Activated naive CD4-positive, alpha-beta T cell treated with anti-CD3 and anti-CD28 coated beads, Interleukin-2, amount 10 ng/mL, durations not matched to agents 7 days and 5 days (primary cell): ENCODE data around the gene STEAP4.
"Not testable (repeated sequence)": the region's sequence is repeated elsewhere in the genome, so short reads cannot be mapped to it uniquely, and the experiment has no call there.

Experiments
- CTCF ChIA-PET: fragments of 350-600 bp; sonication (Branson Sonifier 250); formaldehyde crosslinking; loops from one replicate; lab custom pipeline; 2021; ENCODE audit warnings: antibody characterized with exemption; lab: Charles Lee
- DNase-seq: peaks from one replicate; pipeline ENCODE4 v3.0.0-alpha.2; 2020
- H3K27ac Mint-ChIP-seq: one replicate; pipeline ENCODE4 v1.8.0; 2021; ENCODE audit warnings: mild to moderate bottlenecking, moderate library complexity, mixed read lengths
- H3K27me3 Mint-ChIP-seq: one replicate; pipeline ENCODE4 v1.8.0; 2021; ENCODE audit warnings: mild to moderate bottlenecking, mixed read lengths
- H3K36me3 Mint-ChIP-seq: one replicate; pipeline ENCODE4 v1.8.0; 2021; ENCODE audit warnings: mixed read lengths
- H3K4me1 Mint-ChIP-seq: one replicate; pipeline ENCODE4 v1.8.0; 2021; ENCODE audit warnings: mixed read lengths
- H3K4me3 Mint-ChIP-seq: one replicate; pipeline ENCODE4 v1.8.0; 2021; ENCODE audit warnings: mild to moderate bottlenecking, moderate library complexity, mixed read lengths
- H3K9me3 Mint-ChIP-seq: one replicate; pipeline ENCODE4 v1.8.0; 2021; ENCODE audit warnings: mixed read lengths

STEAP4 gene

DNA sequence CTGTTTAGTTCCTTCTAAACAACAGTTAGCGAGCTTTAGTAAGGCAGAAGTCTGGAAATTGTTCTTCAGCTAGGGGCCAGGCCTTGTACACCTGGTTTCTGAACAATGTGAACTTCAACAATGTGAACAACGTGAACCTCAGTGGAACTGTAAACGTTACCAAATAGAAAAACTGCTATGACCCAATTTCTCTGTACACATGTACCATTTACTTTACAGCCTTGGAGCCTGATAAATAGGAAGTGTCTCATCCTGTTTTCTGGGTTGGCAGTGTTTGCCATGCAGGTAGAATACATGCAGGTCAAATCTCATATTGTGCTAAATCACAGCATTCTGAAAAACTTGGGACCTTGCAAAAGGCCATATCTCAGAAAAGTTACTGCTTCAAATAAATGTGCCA is 1.6 kb downstream of the STEAP4 start:
- Mint-ChIP-seq H3K4me3 (no peak overlapping the region), H3K27ac (no peak overlapping the region), H3K4me1 (peaks cover 5% of the 10 kb centered on the region), H3K9me3 (no peaks in the 10 kb centered on the region), H3K36me3 (no peaks in the 10 kb centered on the region), H3K27me3 (peaks cover 23% of the 10 kb centered on the region)
- CTCF ChIA-PET = interaction anchor here (0.7 kb wide), 1 partner anchor 136 kb away, joined by 3 read pairs; no protein-coding TSS in a partner anchor
- DNase-seq = no peak

DNA sequence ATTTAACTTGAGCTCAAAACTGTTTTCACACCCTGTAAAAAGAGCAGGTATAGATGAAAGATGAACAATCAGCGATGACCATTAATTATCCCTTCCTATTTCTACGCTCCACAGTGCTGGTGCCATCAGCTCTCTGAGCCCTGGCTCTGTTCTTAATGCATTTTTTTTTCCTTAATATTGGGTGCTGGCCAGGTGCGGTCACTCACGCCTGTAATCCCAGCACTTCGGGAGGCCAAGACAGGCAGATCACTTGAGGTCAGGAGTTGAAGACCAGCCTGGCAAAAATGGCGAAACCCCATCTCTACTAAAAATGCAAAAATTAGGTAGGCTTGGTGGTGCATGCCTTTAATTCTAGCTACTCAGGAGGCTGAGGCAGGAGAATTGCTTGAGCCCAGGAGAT is 4.2 kb downstream of the STEAP4 start:
- CTCF ChIA-PET = no interaction called here
- Mint-ChIP-seq H3K36me3 (no peaks in the 10 kb centered on the region), H3K27ac (no peak overlapping the region), H3K27me3 (peaks cover 21% of the 10 kb centered on the region), H3K4me3 (no peak overlapping the region), H3K4me1 (peaks cover 5% of the 10 kb centered on the region), H3K9me3 (no peaks in the 10 kb centered on the region)
- no peak for DNase-seq

GRCh38 chr7:88301924-88302323 is 4.8 kb downstream of the STEAP4 start:
- Mint-ChIP-seq H3K4me1 (peaks cover 5% of the 10 kb centered on the region), H3K27me3 (peaks cover 16% of the 10 kb centered on the region), H3K27ac (no peak overlapping the region), H3K9me3 (no peaks in the 10 kb centered on the region), H3K4me3 (no peak overlapping the region), H3K36me3 (no peaks in the 10 kb centered on the region)
- DNase-seq = no peak
- CTCF ChIA-PET = no interaction called here

DNA sequence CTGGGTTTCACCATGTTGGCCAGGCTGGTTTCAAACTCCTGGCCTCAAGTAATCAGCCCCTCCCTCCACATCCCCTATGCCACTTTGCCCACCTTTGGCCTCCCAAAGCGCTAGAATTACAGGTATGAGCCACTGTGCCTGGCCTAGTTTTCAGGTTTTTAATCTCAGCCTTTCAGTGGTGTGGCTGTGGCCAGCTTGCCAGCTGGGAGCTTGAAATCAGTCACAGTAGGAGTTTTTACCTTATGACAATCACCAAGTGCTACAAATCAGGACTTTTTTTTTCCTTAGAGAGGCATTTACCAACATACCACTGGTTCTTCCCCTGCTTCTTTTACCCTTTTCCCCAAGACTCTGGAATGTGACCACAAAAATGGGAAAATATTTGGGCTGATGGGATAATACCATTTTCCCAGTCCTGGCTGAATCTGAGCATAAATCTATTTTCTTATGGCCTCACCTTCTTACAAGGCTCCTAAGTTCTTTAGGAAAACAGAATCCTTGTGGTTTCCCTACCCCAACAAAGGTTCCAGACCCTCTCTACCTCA is 6.2 kb downstream of the STEAP4 start:
- CTCF ChIA-PET = interaction anchor here (0.9 kb wide), 1 partner anchor 27 kb away, joined by 3 read pairs; no protein-coding TSS in a partner anchor
- Mint-ChIP-seq H3K9me3 (no peaks in the 10 kb centered on the region), H3K4me3 (no peak overlapping the region), H3K27me3 (peaks cover 1% of the 10 kb centered on the region), H3K36me3 (no peaks in the 10 kb centered on the region), H3K27ac (no peak overlapping the region), H3K4me1 (no peaks in the 10 kb centered on the region)
- DNase-seq = no peak

GRCh38 chr7:88299126-88299525 is 7.6 kb downstream of the STEAP4 start:
- CTCF ChIA-PET = no interaction called here
- no peak overlapping the region for H3K4me3 Mint-ChIP-seq
- no peaks in the 10 kb centered on the region for H3K27me3 Mint-ChIP-seq
- H3K4me1 Mint-ChIP-seq = no peaks in the 10 kb centered on the region
- no peak for DNase-seq
- no peak overlapping the region for H3K27ac Mint-ChIP-seq
- H3K36me3 Mint-ChIP-seq = no peaks in the 10 kb centered on the region
- no peaks in the 10 kb centered on the region for H3K9me3 Mint-ChIP-seq

GRCh38 chr7:88293866-88294265 is 12.8 kb downstream of the STEAP4 start:
- CTCF ChIA-PET = no interaction called here
- Mint-ChIP-seq H3K4me1 (no peaks in the 10 kb centered on the region), H3K36me3 (no peaks in the 10 kb centered on the region), H3K27me3 (no peaks in the 10 kb centered on the region), H3K27ac (no peak overlapping the region), H3K4me3 (no peak overlapping the region), H3K9me3 (no peaks in the 10 kb centered on the region)
- no peak for DNase-seq

DNA sequence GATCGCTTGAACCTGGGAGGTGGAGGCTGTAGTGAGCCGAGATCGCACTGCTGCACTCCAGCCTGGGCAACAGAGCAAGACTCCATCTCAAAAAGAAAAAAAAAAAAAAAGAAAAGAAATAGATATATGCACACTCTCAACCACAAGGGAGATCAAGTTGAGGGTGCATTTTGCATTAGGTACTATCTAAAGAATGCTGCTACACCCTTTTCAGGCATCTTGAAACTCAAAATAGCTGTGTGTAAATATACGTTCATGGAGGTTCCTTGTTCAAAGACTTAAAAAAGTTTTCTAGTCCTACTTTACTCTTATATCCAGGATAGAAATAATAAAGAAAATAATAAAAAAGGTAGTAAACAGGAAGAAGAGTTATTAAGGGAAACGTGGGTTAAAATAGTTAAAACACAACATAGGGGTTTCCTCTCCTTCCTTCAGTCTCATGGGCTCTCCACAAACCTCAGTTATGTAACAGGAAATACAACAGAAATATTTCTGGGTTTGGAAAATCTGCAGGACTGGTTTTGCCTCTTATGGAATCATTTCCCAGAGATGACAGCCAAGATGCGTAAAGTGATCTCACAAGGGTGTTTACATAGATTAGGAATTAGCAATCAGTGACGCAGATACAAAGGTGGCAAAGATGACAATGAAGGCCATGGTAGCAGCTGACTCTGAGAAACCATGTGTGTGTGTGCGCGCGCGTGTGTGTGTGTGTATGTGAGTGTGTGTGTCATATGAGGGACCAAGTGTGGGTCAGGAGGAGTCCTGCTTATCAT is 15.1 kb downstream of the STEAP4 start:
- no peaks in the 10 kb centered on the region for H3K4me1 Mint-ChIP-seq
- CTCF ChIA-PET = no interaction called here
- no peaks in the 10 kb centered on the region for H3K27me3 Mint-ChIP-seq
- no peak overlapping the region for H3K27ac Mint-ChIP-seq
- H3K36me3 Mint-ChIP-seq = no peaks in the 10 kb centered on the region
- no peaks in the 10 kb centered on the region for H3K9me3 Mint-ChIP-seq
- no peak for DNase-seq
- H3K4me3 Mint-ChIP-seq = no peak overlapping the region

- no peaks in the 10 kb centered on the region for H3K4me1 Mint-ChIP-seq
- no peaks in the 10 kb centered on the region for H3K9me3 Mint-ChIP-seq
- no peak overlapping the region for H3K4me3 Mint-ChIP-seq
- CTCF ChIA-PET = no interaction called here
- no peak for DNase-seq
- H3K27me3 Mint-ChIP-seq = no peaks in the 10 kb centered on the region
- H3K27ac Mint-ChIP-seq = no peak overlapping the region
- H3K36me3 Mint-ChIP-seq = no peaks in the 10 kb centered on the region
Observed at GRCh38 chr7:88290491-88290890, 16.2 kb downstream of the STEAP4 start.

DNA sequence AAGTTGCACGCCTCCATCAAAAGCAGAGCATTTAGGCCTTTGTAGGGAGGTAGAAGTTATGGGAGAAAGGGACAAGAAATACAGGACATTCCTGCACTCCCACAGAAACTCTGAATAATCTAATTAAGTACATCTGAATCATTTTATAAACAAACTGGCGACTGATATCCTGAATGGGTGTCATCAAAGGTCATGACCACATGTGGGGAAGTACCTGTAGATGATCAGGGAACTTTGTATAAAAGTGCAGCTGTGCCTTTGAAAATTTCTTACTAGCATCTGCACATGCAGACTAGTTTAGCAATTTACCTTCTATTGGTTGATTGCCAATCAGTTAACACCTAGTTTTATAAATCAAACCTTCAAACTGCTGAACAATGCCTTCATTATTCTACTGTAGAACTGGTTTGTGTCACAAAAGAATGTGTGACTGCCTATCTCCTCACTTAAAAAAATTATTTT is 17.1 kb downstream of the STEAP4 start:
- DNase-seq = no peak
- no peak overlapping the region for H3K27ac Mint-ChIP-seq
- H3K4me3 Mint-ChIP-seq = no peak overlapping the region

GRCh38 chr7:88281749-88282148 is 24.9 kb downstream of the STEAP4 start:
- Mint-ChIP-seq H3K4me3 (no peak overlapping the region), H3K4me1 (no peaks in the 10 kb centered on the region), H3K36me3 (no peaks in the 10 kb centered on the region), H3K9me3 (no peaks in the 10 kb centered on the region), H3K27me3 (no peaks in the 10 kb centered on the region), H3K27ac (no peak overlapping the region)
- CTCF ChIA-PET = no interaction called here
- DNase-seq = no peak

More for the DNA sequence above, 17.1 kb downstream of the STEAP4 start:
- Mint-ChIP-seq H3K4me1 (no peaks in the 10 kb centered on the region), H3K27me3 (no peaks in the 10 kb centered on the region), H3K9me3 (no peaks in the 10 kb centered on the region), H3K36me3 (no peaks in the 10 kb centered on the region)
- CTCF ChIA-PET = no interaction called here

- DNase-seq = no peak
- no peaks in the 10 kb centered on the region for H3K4me1 Mint-ChIP-seq
- no peaks in the 10 kb centered on the region for H3K9me3 Mint-ChIP-seq
- no peak overlapping the region for H3K27ac Mint-ChIP-seq
- no peak overlapping the region for H3K4me3 Mint-ChIP-seq
- H3K27me3 Mint-ChIP-seq = no peaks in the 10 kb centered on the region
- CTCF ChIA-PET = no interaction called here
- no peaks in the 10 kb centered on the region for H3K36me3 Mint-ChIP-seq
Observed at GRCh38 chr7:88280801-88281200, 25.9 kb downstream of the STEAP4 start.

DNA sequence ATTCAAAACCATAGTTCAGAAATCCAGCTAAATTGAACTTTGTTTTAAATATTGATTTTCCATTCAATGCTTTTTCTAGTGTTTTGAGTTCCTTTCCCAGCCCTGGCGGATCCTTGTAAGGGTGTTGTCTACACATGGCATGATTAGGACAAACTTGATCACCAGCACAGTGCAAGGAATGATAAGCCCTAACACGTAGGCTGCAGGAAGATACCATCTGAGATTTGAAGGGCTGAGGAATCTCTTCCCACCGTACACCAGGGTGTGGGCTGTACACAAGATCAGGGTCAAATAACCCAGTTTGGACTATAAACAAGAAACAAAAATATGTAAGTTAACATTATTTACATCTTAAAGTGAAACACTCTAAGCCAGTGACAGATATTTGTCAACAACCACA is 27.4 kb downstream of the STEAP4 start:
- no peak for DNase-seq
- H3K27ac Mint-ChIP-seq = no peak overlapping the region
- no peaks in the 10 kb centered on the region for H3K9me3 Mint-ChIP-seq
- no peaks in the 10 kb centered on the region for H3K4me1 Mint-ChIP-seq
- no peaks in the 10 kb centered on the region for H3K27me3 Mint-ChIP-seq
- CTCF ChIA-PET = no interaction called here
- no peaks in the 10 kb centered on the region for H3K36me3 Mint-ChIP-seq
- no peak overlapping the region for H3K4me3 Mint-ChIP-seq

- Mint-ChIP-seq H3K36me3 (no peaks in the 10 kb centered on the region), H3K27me3 (no peaks in the 10 kb centered on the region), H3K4me1 (no peaks in the 10 kb centered on the region), H3K27ac (no peak overlapping the region), H3K9me3 (no peaks in the 10 kb centered on the region), H3K4me3 (no peak overlapping the region)
- no peak for DNase-seq
- CTCF ChIA-PET = no interaction called here
Observed at GRCh38 chr7:88278881-88279280, 27.8 kb downstream of the STEAP4 start.

GRCh38 chr7:88276605-88277153 is 30.0 kb downstream of the STEAP4 start:
- Mint-ChIP-seq H3K36me3 (no peaks in the 10 kb centered on the region), H3K9me3 (no peaks in the 10 kb centered on the region), H3K4me1 (no peaks in the 10 kb centered on the region), H3K27me3 (no peaks in the 10 kb centered on the region), H3K27ac (no peak overlapping the region), H3K4me3 (no peak overlapping the region)
- no peak for DNase-seq
- CTCF ChIA-PET = no interaction called here

DNA sequence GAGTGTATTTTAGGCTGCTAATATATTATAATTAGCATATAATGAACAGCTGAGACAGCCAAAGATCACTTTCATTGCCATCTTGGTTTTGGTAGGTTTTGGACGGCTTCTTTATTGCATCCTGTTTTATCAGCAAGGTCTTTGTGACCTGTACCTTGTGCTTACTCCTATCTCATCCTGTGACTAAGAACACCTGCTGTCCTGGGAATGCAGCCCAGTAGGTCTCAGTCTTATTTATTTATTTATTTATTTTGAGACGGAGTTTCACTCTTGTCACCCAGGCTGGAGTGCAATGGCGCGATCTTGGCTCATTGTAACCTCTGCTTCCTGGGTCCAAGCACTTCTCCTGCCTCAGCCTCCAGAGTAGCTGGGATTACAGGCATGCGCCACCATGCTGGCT is 31.8 kb downstream of the STEAP4 start:
- H3K9me3 Mint-ChIP-seq, CTCF ChIA-PET, H3K36me3 Mint-ChIP-seq, H3K4me3 Mint-ChIP-seq, H3K27me3 Mint-ChIP-seq, H3K27ac Mint-ChIP-seq, H3K4me1 Mint-ChIP-seq, DNase-seq: not testable (repeated sequence)
